HK-2 (cell line): ENCODE measurements around the gene AMBP.
"Not testable (repeated sequence)": the region's sequence is repeated elsewhere in the genome, so short reads cannot be mapped to it uniquely, and the experiment has no call there.

Experiments used
- DNase-seq: peaks from one replicate; pipeline ENCODE4 v3.0.0-alpha.2; 2018; ENCODE audit not compliant: unreplicated experiment

Gene AMBP

DNA sequence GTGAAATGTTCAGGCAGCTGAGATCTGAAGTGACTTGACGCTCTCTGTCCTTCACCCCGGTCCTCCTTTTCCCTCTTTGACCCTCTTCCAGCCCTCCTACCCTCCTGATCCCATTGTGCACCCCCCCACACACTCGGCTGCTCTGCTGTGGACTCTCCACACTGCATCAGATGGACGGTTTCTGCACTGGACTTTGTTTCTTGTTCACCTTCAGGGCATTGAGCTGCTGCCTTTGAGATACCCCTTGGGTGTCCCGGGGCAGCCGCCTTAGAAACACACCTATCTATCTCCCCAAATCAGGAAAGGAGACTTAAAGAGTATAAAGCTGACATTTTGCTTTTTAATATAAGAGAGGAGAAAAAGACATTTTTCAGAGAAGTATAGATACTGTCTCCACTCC is 27.5 kb downstream of the AMBP start:
- DNase-seq, result no peak

GRCh38 chr9:114050226-114050568 is 27.9 kb downstream of the AMBP start:
- DNase-seq, result no peak

- no peak for DNase-seq
These were observed 28.5 kb downstream of the AMBP start for GRCh38 chr9:114049441-114050225.

GRCh38 chr9:114048533-114049415 is 29.3 kb downstream of the AMBP start:
- no peak for DNase-seq

- DNase-seq, result no peak
These were observed 30.4 kb downstream of the AMBP start for GRCh38 chr9:114047717-114048116.

DNA sequence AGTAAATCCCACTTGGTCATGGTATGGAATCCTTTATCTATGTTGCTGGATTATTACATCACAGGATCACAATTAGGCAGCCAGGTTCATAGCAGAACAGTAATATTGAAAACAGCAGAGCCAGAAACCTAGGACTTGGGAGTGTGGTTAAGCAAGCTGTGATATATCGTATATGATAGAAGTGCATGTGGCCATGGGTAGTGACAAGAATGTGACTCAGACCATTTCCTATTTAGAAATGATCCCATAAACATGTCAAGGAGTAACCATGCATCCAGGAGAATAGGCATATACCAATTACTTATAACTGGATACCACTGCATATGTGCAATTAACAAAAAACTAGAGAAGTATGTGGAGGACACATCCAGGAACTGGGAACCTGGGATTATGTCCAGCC is 31.2 kb downstream of the AMBP start:
- no peak for DNase-seq

DNA sequence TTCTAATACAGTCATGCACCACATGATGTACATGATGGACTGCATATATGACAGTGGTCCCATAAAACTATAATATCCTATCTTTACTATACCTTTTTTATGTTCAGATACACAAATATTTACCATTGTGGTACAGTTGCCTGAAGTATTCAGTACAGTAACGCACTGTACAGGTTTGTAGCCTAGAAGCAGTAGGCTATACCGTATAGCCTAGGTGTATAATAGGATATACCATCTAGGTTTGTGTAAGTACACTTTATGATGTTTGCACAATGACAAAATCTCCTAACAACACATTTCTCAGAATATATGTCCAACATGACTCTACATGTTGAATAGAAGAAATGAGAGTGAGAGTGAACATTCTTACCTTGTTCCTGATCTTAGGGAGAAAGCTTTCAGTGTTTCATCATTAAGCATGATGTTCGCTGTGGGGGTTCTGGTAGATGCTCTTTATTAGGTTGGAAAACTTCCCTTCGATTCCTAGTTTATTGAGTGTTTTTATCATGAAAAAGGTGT is 31.8 kb downstream of the AMBP start:
- no peak for DNase-seq

GRCh38 chr9:114043660-114044059 is 34.4 kb downstream of the AMBP start:
- not testable (repeated sequence) for DNase-seq

GRCh38 chr9:114039484-114039883 is 38.6 kb downstream of the AMBP start:
- no peak for DNase-seq

- no peak for DNase-seq
These were observed 39.3 kb downstream of the AMBP start for GRCh38 chr9:114038724-114039313.

DNA sequence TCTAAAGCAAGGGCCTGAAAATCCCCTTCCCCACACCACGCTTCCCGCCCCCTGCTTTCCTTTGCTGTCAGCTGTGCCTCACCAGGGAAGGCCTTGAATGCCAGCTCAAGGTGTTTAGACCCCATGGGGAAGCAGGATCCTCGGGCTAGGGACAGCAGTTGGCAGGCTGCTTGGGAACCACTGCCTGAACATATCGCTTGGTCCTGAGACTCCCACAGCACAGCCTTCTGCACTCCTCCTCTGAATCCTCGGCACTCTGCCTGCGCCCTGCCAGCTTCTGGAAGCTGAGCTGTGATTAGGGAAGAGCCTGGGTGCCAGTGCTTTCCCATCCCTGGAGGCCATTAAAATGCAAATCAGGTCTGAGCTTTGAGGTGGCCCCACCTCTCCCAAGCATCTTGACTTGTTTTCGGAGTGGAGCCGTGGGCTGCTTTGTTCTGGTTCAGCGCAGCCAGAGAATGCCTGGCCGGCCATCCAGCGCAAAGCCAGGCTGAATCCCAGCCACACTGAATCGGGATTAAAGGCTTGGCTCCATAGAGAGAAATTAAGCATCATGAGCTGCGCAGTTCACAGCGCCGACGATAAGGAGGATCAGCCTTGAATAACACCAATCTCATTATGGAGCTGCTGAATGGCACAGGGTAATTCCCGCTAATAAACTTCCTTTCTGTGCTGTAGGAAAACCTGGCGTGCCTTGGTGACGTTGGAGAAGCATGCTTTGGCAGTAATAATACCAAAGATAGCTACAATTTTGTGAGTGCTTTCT is 40.0 kb downstream of the AMBP start:
- DNase-seq, result peak; percentile 30

GRCh38 chr9:114037249-114037648 is 40.9 kb downstream of the AMBP start:
- no peak for DNase-seq

DNA sequence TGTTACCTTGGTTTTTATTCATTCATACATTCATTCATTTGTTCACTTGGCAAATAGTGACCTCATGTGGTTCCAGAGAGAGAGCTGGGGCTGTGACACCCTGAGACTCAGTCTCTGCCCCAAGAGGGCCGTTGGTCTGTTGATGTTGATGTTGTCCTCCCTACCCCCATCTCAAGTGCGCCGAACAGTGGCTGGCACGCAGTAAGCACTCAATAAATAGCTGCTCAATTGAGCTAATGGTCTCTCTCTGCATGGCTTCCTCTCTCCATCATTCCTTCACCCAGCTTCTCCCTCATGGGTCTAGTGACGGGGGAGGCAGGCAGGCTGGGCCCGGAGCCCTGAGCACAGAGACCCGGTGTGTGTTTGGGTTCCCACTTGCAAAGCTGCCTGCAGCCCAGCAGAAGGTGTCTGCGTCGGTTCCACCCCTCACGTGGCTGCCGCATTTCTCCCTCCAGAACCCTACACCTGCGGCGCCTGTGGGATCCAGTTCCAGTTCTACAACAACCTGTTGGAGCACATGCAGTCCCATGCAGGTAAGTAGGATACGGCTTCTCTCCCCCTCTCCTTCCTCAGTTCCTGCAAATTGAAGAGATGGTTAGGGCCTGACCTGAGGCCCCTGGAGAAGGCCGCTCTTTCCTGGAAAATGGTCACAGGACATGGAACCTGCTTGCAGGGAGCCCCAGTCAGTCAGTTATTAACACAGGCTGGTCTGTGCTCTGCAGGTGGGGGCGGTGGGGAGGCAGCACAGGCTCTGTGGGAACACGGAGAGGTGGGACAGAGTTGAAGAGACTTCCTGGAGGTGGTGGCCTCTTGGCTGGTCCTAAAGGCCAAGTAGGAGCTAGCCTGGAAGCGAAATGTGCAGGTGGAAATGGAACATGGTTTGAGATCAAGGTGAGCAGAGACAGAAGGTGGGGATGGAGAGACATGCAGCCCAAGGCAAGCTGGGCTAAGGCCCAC is 42.0 kb downstream of the AMBP start:
- no peak for DNase-seq

DNA sequence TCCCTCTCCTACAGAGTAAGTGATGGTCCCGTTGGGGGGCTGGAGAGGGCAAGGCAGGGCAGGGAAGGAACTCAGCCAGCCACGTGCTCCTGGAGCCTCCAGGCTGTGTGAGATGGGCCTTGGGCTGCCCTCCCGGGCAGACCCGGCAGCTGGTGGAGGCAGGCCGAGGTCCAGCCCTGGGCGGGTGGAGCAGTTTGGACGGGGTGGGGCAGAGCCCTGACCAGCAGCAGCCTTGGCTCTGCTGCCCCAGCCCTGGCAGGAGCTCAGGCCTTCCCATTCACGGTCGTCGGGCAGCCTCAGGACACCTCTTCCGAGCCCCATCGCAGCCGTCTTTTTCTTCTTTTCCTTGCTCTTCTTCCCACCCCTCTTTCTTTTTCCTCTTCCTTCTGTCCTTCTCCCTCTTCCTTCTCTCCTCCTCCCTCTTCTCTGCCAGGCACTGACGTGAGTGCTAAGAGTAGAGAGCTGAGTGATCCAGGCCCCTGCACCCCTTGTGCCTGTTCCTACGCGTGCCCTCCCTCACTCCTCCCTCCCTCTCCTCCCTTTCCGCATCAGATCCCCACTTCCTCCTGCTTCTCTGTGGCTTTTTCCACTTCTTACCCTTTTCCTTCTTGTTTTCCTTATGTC is 42.8 kb downstream of the AMBP start:
- DNase-seq, result no peak

- no peak for DNase-seq
These were observed 43.4 kb downstream of the AMBP start for GRCh38 chr9:114034661-114035062.

DNA sequence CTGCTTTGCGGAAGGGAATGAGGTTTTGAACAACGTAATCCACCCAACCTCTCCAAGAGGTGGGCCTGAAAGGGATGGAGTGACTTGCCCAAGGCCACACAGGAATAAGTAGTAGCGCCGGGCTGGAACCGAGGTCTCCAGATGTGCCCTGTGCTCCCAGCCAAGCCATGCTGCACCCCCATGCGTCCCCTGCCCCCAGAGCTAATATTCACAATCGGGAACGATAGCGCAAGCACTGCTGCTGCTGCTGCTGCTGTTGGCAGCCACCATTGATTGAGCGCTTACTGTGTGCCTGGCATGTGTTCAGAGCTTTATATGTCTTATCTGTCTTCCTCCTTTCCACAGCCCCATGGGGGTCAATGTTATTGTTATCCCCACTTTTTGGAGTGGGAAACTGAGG is 43.9 kb downstream of the AMBP start:
- DNase-seq, result no peak

- DNase-seq, result peak; percentile 23
These were observed 44.5 kb downstream of the AMBP start for GRCh38 chr9:114033397-114034103.

- DNase-seq, result no peak
These were observed 45.9 kb downstream of the AMBP start for GRCh38 chr9:114031948-114032840.
